Measurements from ENCODE around the gene TMEM11. TPM values are rescaled to one million over a fixed set of nuclear protein-coding genes. Genes with fewer than 3 reads are reported as not detected.

The TMEM11 gene
- total RNA-seq, 5 donors from 2014 or later (not counting 1 experiment from before 2014, with no cell fraction given), result 12.9 to 22.9 (median 20.0) TPM

DNA sequence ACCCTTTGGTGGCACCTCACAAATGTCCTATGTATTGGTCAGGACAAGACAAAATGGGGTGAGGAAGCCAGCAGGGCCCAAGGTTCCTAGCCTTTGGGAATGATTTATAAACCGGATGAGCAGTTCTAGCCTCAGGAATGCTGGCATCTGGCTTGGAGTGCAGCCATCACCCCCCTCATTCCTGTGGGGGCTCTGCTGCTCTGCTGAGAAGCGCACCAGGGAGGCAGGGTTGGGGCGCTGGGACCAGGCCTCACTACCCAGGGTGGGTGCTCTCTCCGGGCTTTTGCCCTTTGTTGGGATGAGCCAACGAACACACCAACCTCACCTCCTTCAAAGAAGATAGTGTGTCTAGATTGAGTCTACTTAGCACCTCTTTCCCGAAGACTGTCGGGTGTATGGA is 39.2 kb downstream of the TMEM11 start:
- no peak for ATAC-seq (replicated peaks in 1 of 4)
- Histone ChIP-seq H3K4me1 (ENCODE audit: control insufficient read depth in 1 of 2, extremely low read depth in 1 of 2, insufficient read depth in 2 of 2, low read length in 2 of 2) (no peaks in the 10 kb centered on the region), H3K36me3 (ENCODE audit: control insufficient read depth in 2 of 2, extremely low read depth in 1 of 2, insufficient read depth in 1 of 2, low read length in 1 of 2) (peaks cover 17 to 21% of the 10 kb centered on the region in 2 donors), H3K27me3 (replicated peaks in 1 of 2; ENCODE audit: control insufficient read depth in 2 of 2, extremely low read depth in 1 of 2, insufficient read depth in 2 of 2, low read length in 1 of 2) (no peaks in the 10 kb centered on the region), H3K27ac (ENCODE audit: low read length) (no peak overlapping the region), H3K9me3 (no peaks in the 10 kb centered on the region), H3K4me3 (ENCODE audit: control insufficient read depth in 1 of 2, extremely low read depth in 1 of 2, low read length in 1 of 2) (no peak overlapping the region)
- ChIA-PET CTCF (no interaction called here), POLR2A (no interaction called here)
- no peak for DNase-seq
- Mint-ChIP-seq H3K4me3 (no peak overlapping the region), H3K9me3 (no peaks in the 10 kb centered on the region), H3K4me1 (peaks cover 0 to 12% (median 2%) of the 10 kb centered on the region in 3 donors), H3K27ac (no peak overlapping the region), H3K36me3 (peaks cover 19% of the 10 kb centered on the region), H3K27me3 (no peaks in the 10 kb centered on the region)
- no CpG with 5 or more reads among the region's 7 CpGs for WGBS (ENCODE audit: insufficient coverage)

- ChIA-PET CTCF (no interaction called here), POLR2A (no interaction called here)
- DNase-seq, result no peak
- H3K9me3 Mint-ChIP-seq, result no peaks in the 10 kb centered on the region
- H3K27ac ChIP-seq (ENCODE audit: low read length), result no peak overlapping the region
- H3K4me1 ChIP-seq (ENCODE audit: control insufficient read depth in 1 of 2, extremely low read depth in 1 of 2, insufficient read depth in 2 of 2, low read length in 2 of 2), result no peaks in the 10 kb centered on the region
- 100% methylated on average over 4 of the region's 8 CpGs for WGBS (ENCODE audit: insufficient coverage)
- peaks cover 0 to 12% (median 2%) of the 10 kb centered on the region in 3 donors for H3K4me1 Mint-ChIP-seq
- no peaks in the 10 kb centered on the region for H3K9me3 ChIP-seq
- no peak overlapping the region for H3K4me3 ChIP-seq (ENCODE audit: control insufficient read depth in 1 of 2, extremely low read depth in 1 of 2, low read length in 1 of 2)
- H3K27me3 ChIP-seq (replicated peaks in 1 of 2; ENCODE audit: control insufficient read depth in 2 of 2, extremely low read depth in 1 of 2, insufficient read depth in 2 of 2, low read length in 1 of 2), result no peaks in the 10 kb centered on the region
- peaks cover 16 to 21% of the 10 kb centered on the region in 2 donors for H3K36me3 ChIP-seq (ENCODE audit: control insufficient read depth in 2 of 2, extremely low read depth in 1 of 2, insufficient read depth in 1 of 2, low read length in 1 of 2)
- no peak for ATAC-seq (replicated peaks in 1 of 4)
- no peak overlapping the region for H3K27ac Mint-ChIP-seq
- H3K27me3 Mint-ChIP-seq, result no peaks in the 10 kb centered on the region
- H3K36me3 Mint-ChIP-seq, result peaks cover 19% of the 10 kb centered on the region
- H3K4me3 Mint-ChIP-seq, result no peak overlapping the region
These were observed 39.8 kb downstream of the TMEM11 start for GRCh38 chr17:21174186-21174585.

- Mint-ChIP-seq H3K27ac (no peak overlapping the region), H3K4me1 (peaks cover 0 to 12% (median 2%) of the 10 kb centered on the region in 3 donors), H3K36me3 (peaks cover 23% of the 10 kb centered on the region), H3K4me3 (no peak overlapping the region), H3K27me3 (no peaks in the 10 kb centered on the region), H3K9me3 (no peaks in the 10 kb centered on the region)
- Histone ChIP-seq H3K9me3 (no peaks in the 10 kb centered on the region), H3K27ac (ENCODE audit: low read length) (no peak overlapping the region), H3K4me1 (ENCODE audit: control insufficient read depth in 1 of 2, extremely low read depth in 1 of 2, insufficient read depth in 2 of 2, low read length in 2 of 2) (no peaks in the 10 kb centered on the region), H3K4me3 (ENCODE audit: control insufficient read depth in 1 of 2, extremely low read depth in 1 of 2, low read length in 1 of 2) (no peak overlapping the region), H3K27me3 (replicated peaks in 1 of 2; ENCODE audit: control insufficient read depth in 2 of 2, extremely low read depth in 1 of 2, insufficient read depth in 2 of 2, low read length in 1 of 2) (no peaks in the 10 kb centered on the region), H3K36me3 (ENCODE audit: control insufficient read depth in 2 of 2, extremely low read depth in 1 of 2, insufficient read depth in 1 of 2, low read length in 1 of 2) (peaks cover 12 to 21% of the 10 kb centered on the region in 2 donors)
- POLR2A ChIA-PET, result no interaction called here
- no peak for DNase-seq
- CTCF ChIA-PET, result no interaction called here
- WGBS (ENCODE audit: insufficient coverage), result 100% methylated on average over 1 of the region's 2 CpGs
- no peak for ATAC-seq (replicated peaks in 1 of 4)
These were observed 40.4 kb downstream of the TMEM11 start for GRCh38 chr17:21173543-21173942.

GRCh38 chr17:21172846-21173245 is 41.1 kb downstream of the TMEM11 start:
- H3K9me3 ChIP-seq, result no peaks in the 10 kb centered on the region
- H3K4me3 ChIP-seq (ENCODE audit: control insufficient read depth in 1 of 2, extremely low read depth in 1 of 2, low read length in 1 of 2), result no peak overlapping the region
- H3K9me3 Mint-ChIP-seq, result no peaks in the 10 kb centered on the region
- peaks cover 11 to 21% of the 10 kb centered on the region in 2 donors for H3K36me3 ChIP-seq (ENCODE audit: control insufficient read depth in 2 of 2, extremely low read depth in 1 of 2, insufficient read depth in 1 of 2, low read length in 1 of 2)
- no peak for DNase-seq
- peaks cover 23% of the 10 kb centered on the region for H3K36me3 Mint-ChIP-seq
- H3K4me1 ChIP-seq (ENCODE audit: control insufficient read depth in 1 of 2, extremely low read depth in 1 of 2, insufficient read depth in 2 of 2, low read length in 2 of 2), result no peaks in the 10 kb centered on the region
- CTCF ChIA-PET, result no interaction called here
- WGBS (ENCODE audit: insufficient coverage), result 100% methylated on average over 1 of the region's 6 CpGs
- peaks cover 0 to 12% (median 2%) of the 10 kb centered on the region in 3 donors for H3K4me1 Mint-ChIP-seq
- POLR2A ChIA-PET, result interaction anchor here in 1 of 2 donors (0.5 kb wide), 1 partner anchor 86 kb away, joined by 5 read pairs; no protein-coding TSS in a partner anchor
- no peak overlapping the region for H3K4me3 Mint-ChIP-seq
- H3K27ac ChIP-seq (ENCODE audit: low read length), result no peak overlapping the region
- H3K27me3 ChIP-seq (replicated peaks in 1 of 2; ENCODE audit: control insufficient read depth in 2 of 2, extremely low read depth in 1 of 2, insufficient read depth in 2 of 2, low read length in 1 of 2), result no peaks in the 10 kb centered on the region
- H3K27ac Mint-ChIP-seq, result no peak overlapping the region
- no peak for ATAC-seq (replicated peaks in 1 of 4)
- H3K27me3 Mint-ChIP-seq, result no peaks in the 10 kb centered on the region

DNA sequence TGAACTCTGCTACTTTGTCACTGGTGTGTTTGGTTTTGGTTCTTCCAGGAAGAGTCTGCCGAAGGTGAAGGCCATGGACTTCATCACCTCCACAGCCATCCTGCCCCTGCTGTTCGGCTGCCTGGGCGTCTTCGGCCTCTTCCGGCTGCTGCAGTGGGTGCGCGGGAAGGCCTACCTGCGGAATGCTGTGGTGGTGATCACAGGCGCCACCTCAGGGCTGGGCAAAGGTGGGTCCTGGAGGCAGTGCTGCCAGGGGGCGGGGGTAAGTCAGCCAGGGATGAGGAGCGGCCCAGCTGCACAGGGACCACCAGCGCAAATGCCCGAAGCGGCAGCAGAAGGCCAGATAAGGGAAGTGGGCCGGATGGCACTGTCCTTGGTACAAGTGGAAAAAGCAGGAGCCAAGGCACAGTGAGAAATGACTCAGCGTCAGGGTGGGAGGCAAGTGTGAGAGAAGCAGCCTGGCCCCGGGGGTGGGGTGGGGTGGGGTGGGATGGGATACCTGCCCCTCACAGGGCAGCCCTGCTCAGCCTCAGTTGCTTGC is 41.9 kb downstream of the TMEM11 start:
- CTCF ChIA-PET, result no interaction called here
- DNase-seq, result no peak

GRCh38 chr17:21171309-21171922 is 42.5 kb downstream of the TMEM11 start:
- DNase-seq, result no peak
- no peaks in the 10 kb centered on the region for H3K4me1 ChIP-seq (ENCODE audit: control insufficient read depth in 1 of 2, extremely low read depth in 1 of 2, insufficient read depth in 2 of 2, low read length in 2 of 2)
- WGBS (ENCODE audit: insufficient coverage), result 85% methylated on average over 8 of the region's 12 CpGs
- Mint-ChIP-seq H3K9me3 (no peaks in the 10 kb centered on the region), H3K36me3 (peaks cover 23% of the 10 kb centered on the region), H3K27ac (no peak overlapping the region), H3K4me1 (peaks cover 2 to 20% (median 4%) of the 10 kb centered on the region in 3 donors), H3K27me3 (no peaks in the 10 kb centered on the region), H3K4me3 (no peak overlapping the region)
- no peak overlapping the region for H3K27ac ChIP-seq (ENCODE audit: low read length)
- no peaks in the 10 kb centered on the region for H3K27me3 ChIP-seq (replicated peaks in 1 of 2; ENCODE audit: control insufficient read depth in 2 of 2, extremely low read depth in 1 of 2, insufficient read depth in 2 of 2, low read length in 1 of 2)
- no peak overlapping the region for H3K4me3 ChIP-seq (ENCODE audit: control insufficient read depth in 1 of 2, extremely low read depth in 1 of 2, low read length in 1 of 2)
- ATAC-seq (replicated peaks in 1 of 4), result no peak
- H3K9me3 ChIP-seq, result no peaks in the 10 kb centered on the region
- ChIA-PET CTCF (no interaction called here), POLR2A (no interaction called here)
- H3K36me3 ChIP-seq (ENCODE audit: control insufficient read depth in 2 of 2, extremely low read depth in 1 of 2, insufficient read depth in 1 of 2, low read length in 1 of 2), result peaks cover 11 to 21% of the 10 kb centered on the region in 2 donors

More for the DNA sequence above, 41.9 kb downstream of the TMEM11 start:
- Mint-ChIP-seq H3K36me3 (peaks cover 23% of the 10 kb centered on the region), H3K9me3 (no peaks in the 10 kb centered on the region), H3K4me1 (peaks cover 0 to 17% (median 2%) of the 10 kb centered on the region in 3 donors), H3K4me3 (no peak overlapping the region), H3K27ac (no peak overlapping the region), H3K27me3 (no peaks in the 10 kb centered on the region)
- H3K27ac ChIP-seq (ENCODE audit: low read length), result no peak overlapping the region
- H3K4me1 ChIP-seq (ENCODE audit: control insufficient read depth in 1 of 2, extremely low read depth in 1 of 2, insufficient read depth in 2 of 2, low read length in 2 of 2), result no peaks in the 10 kb centered on the region
- H3K36me3 ChIP-seq (ENCODE audit: control insufficient read depth in 2 of 2, extremely low read depth in 1 of 2, insufficient read depth in 1 of 2, low read length in 1 of 2), result peaks cover 11 to 21% of the 10 kb centered on the region in 2 donors
- H3K9me3 ChIP-seq, result no peaks in the 10 kb centered on the region
- POLR2A ChIA-PET, result no interaction called here
- ATAC-seq (replicated peaks in 1 of 4), result no peak
- no peak overlapping the region for H3K4me3 ChIP-seq (ENCODE audit: control insufficient read depth in 1 of 2, extremely low read depth in 1 of 2, low read length in 1 of 2)
- WGBS (ENCODE audit: insufficient coverage), result 95% methylated on average over 14 of the region's 17 CpGs
- no peaks in the 10 kb centered on the region for H3K27me3 ChIP-seq (replicated peaks in 1 of 2; ENCODE audit: control insufficient read depth in 2 of 2, extremely low read depth in 1 of 2, insufficient read depth in 2 of 2, low read length in 1 of 2)
